ENCODE data around the gene ARL15. TPM values are rescaled to one million over a fixed set of nuclear protein-coding genes. Genes with fewer than 3 reads are reported as not detected.

ARL15 gene
- total and polyA plus RNA-seq, 9 of the 15 experiments (the other 6 are each of a cell fraction or from before 2014, with no cell fraction given) = 18.5 to 80.4 (median 57.0) TPM

GRCh38 chr5:54313311-54314270 lies 3.2 kb upstream of the ARL15 start (continued):
- TF ChIP-seq ARID4B (CRISPR knock-in tag; IDR thresholded peaks at IDR 0.05) (no peak), ZNF121 (CRISPR knock-in tag; conservative IDR thresholded peaks at IDR 0.05) (no peak), ZC3H8 (IDR thresholded peaks at IDR 0.05) (no peak), ZNF76 (CRISPR knock-in tag; IDR thresholded peaks at IDR 0.05; ENCODE audit: borderline replicate concordance) (no peak), ZNF395 (CRISPR knock-in tag; IDR thresholded peaks at IDR 0.05) (no peak), MNT (conservative IDR thresholded peaks at IDR 0.05) (peak; percentile 95 to 98), MTA3 (IDR thresholded peaks at IDR 0.05; ENCODE audit: borderline replicate concordance) (peak; percentile 77), ZNF224 (CRISPR knock-in tag; IDR thresholded peaks at IDR 0.05) (no peak), ZNF592 (IDR thresholded peaks at IDR 0.05) (0 out of 2 replicates have a peak, but pooled peaks have one; percentile 15), PTRF (tag; IDR thresholded peaks at IDR 0.05) (no peak), ZNF3 (CRISPR knock-in tag; IDR thresholded peaks at IDR 0.05) (no peak), YBX1 (IDR thresholded peaks at IDR 0.05) (no peak), FIP1L1 (IDR thresholded peaks at IDR 0.05; ENCODE audit: low read depth, low read length, poor library complexity, severe bottlenecking) (no peak), ZNF41 (CRISPR knock-in tag; conservative IDR thresholded peaks at IDR 0.05) (no peak), NFYB (IDR thresholded peaks at IDR 0.05; ENCODE audit: extremely low read depth, insufficient read length) (no peak)

Data from K562 (cell line).